H9 (cell line): ENCODE data around the gene CLK2. TPM values are rescaled to one million over a fixed set of nuclear protein-coding genes. Genes with fewer than 3 reads are reported as not detected.

Experiments
- DNase-seq: peaks from one replicate; pipeline ENCODE4 v3.0.0-alpha.2; 2017
- H2AFZ ChIP-seq: one replicate; pipeline ENCODE4 v1.6.1; 2013; ENCODE audit warnings: mild to moderate bottlenecking, low read length, control low read depth, moderate library complexity
- H2AK5ac ChIP-seq: 2 replicates; pipeline ENCODE4 v1.6.1; 2013; ENCODE audit warnings: low read length, control low read depth, mixed read lengths; ENCODE audit not compliant: insufficient read length
- H2BK120ac ChIP-seq: one replicate; pipeline ENCODE4 v1.6.1; 2013; ENCODE audit warnings: low read depth, mild to moderate bottlenecking, low read length, control low read depth, inconsistent platforms; ENCODE audit not compliant: poor library complexity, severe bottlenecking
- H2BK12ac ChIP-seq: 2 replicates; pipeline ENCODE4 v1.6.1; 2013; ENCODE audit warnings: low read length, control low read depth, mixed read lengths, low read depth; ENCODE audit not compliant: insufficient read length
- H2BK15ac ChIP-seq: 2 replicates; pipeline ENCODE4 v1.6.1; 2013; ENCODE audit warnings: low read depth, low read length, control low read depth
- H2BK20ac ChIP-seq: one replicate; pipeline ENCODE4 v1.6.1; 2013; ENCODE audit warnings: low read depth, mild to moderate bottlenecking, low read length, control low read depth, inconsistent platforms; ENCODE audit not compliant: poor library complexity, severe bottlenecking
- H2BK5ac ChIP-seq: 2 replicates; pipeline ENCODE4 v1.6.1; 2013; ENCODE audit warnings: low read length, control low read depth, mixed read lengths; ENCODE audit not compliant: insufficient read length
- H3K14ac ChIP-seq: 2 replicates; pipeline ENCODE4 v1.6.1; 2013; ENCODE audit warnings: low read length, control low read depth; ENCODE audit not compliant: insufficient read depth
- H3K18ac ChIP-seq: 2 replicates; pipeline ENCODE4 v1.6.1; 2013; ENCODE audit warnings: low read depth, mild to moderate bottlenecking, mixed read lengths, low read length, control low read depth; ENCODE audit not compliant: insufficient read length
- H3K23ac ChIP-seq: 2 replicates; pipeline ENCODE4 v1.6.1; 2013; ENCODE audit warnings: low read length, control low read depth, mixed read lengths, low read depth; ENCODE audit not compliant: insufficient read length
- H3K23me2 ChIP-seq: 2 replicates; pipeline ENCODE4 v1.6.1; 2013; ENCODE audit warnings: low read depth, mild to moderate bottlenecking, mixed read lengths, low read length, control low read depth; ENCODE audit not compliant: insufficient read length, poor library complexity, severe bottlenecking
- H3K27ac ChIP-seq: 2 replicates; pipeline ENCODE4 v1.5.1; 2013; ENCODE audit warnings: low read length, control low read depth, mixed read lengths, low read depth; ENCODE audit not compliant: insufficient read length
- H3K27me3 ChIP-seq: 2 replicates; pipeline ENCODE4 v1.6.1; 2013; ENCODE audit warnings: low read length, control low read depth, inconsistent platforms; ENCODE audit not compliant: insufficient read depth
- H3K4ac ChIP-seq: 2 replicates; pipeline ENCODE4 v1.6.1; 2013; ENCODE audit warnings: low read depth, mild to moderate bottlenecking, control low read depth, inconsistent platforms, low read length, moderate library complexity
- H3K4me1 ChIP-seq: 2 replicates; pipeline ENCODE4 v1.6.1; 2013; ENCODE audit warnings: low read length, control low read depth, inconsistent platforms; ENCODE audit not compliant: insufficient read depth
- H3K4me2 ChIP-seq: 2 replicates; pipeline ENCODE4 v1.6.1; 2013; ENCODE audit warnings: low read length, control low read depth, mixed read lengths; ENCODE audit not compliant: insufficient read length, insufficient read depth
- H3K56ac ChIP-seq: 2 replicates; pipeline ENCODE4 v1.6.1; 2013; ENCODE audit warnings: low read depth, mild to moderate bottlenecking, mixed read lengths, low read length, control low read depth; ENCODE audit not compliant: insufficient read length
- H3K79me1 ChIP-seq: 2 replicates; pipeline ENCODE4 v1.6.1; 2013; ENCODE audit warnings: low read depth, mild to moderate bottlenecking, moderate library complexity, low read length, control low read depth, inconsistent platforms; ENCODE audit not compliant: insufficient read depth, poor library complexity, severe bottlenecking
- H3K79me2 ChIP-seq: 2 replicates; pipeline ENCODE4 v1.6.1; 2013; ENCODE audit warnings: low read length, control low read depth, inconsistent platforms; ENCODE audit not compliant: insufficient read depth
- H3K9ac ChIP-seq: 2 replicates; pipeline ENCODE4 v1.6.1; 2013; ENCODE audit warnings: low read length, control low read depth, mixed read lengths; ENCODE audit not compliant: insufficient read length; ENCODE audit errors: extremely low read depth
- H3K9me3 ChIP-seq: one replicate; pipeline ENCODE4 v1.6.1; 2013; ENCODE audit warnings: low read depth, low read length, inconsistent platforms; ENCODE audit not compliant: control insufficient read depth
- H3T11ph ChIP-seq: one replicate; pipeline ENCODE4 v1.6.1; 2013; ENCODE audit warnings: mild to moderate bottlenecking, low read length, control low read depth, inconsistent platforms
- H4K20me1 ChIP-seq: one replicate; pipeline ENCODE4 v1.6.1; 2013; ENCODE audit not compliant: control insufficient read depth, insufficient read length, insufficient read depth
- H4K5ac ChIP-seq: 2 replicates; pipeline ENCODE4 v1.6.1; 2013; ENCODE audit warnings: low read depth, mild to moderate bottlenecking, mixed read lengths, low read length, control low read depth; ENCODE audit not compliant: insufficient read length
- H4K8ac ChIP-seq: replicated peaks from 2 replicates; pipeline ENCODE4 v1.6.1; 2013; ENCODE audit warnings: low read length, control low read depth, mixed read lengths, low read depth; ENCODE audit not compliant: insufficient read length
- H4K91ac ChIP-seq: 2 replicates; pipeline ENCODE4 v1.6.1; 2013; ENCODE audit warnings: low read depth, mild to moderate bottlenecking, moderate library complexity, mixed read lengths, low read length, control low read depth; ENCODE audit not compliant: insufficient read length
- H3K27ac Mint-ChIP-seq, 3 experiments: 2 replicates in 2 of 3; 3 replicates in 1 of 3; pipeline ENCODE4 v1.8.0; 2020 to 2021; ENCODE audit warnings: mixed read lengths in 3 of 3, mild to moderate bottlenecking in 1 of 3, moderate library complexity in 1 of 3
- H3K27me3 Mint-ChIP-seq: 2 replicates; pipeline ENCODE4 v1.8.0; 2021; ENCODE audit warnings: low read depth, mild to moderate bottlenecking, moderate library complexity, mixed read lengths
- H3K36me3 Mint-ChIP-seq, 3 experiments: 2 replicates in 2 of 3; 3 replicates in 1 of 3; pipeline ENCODE4 v1.8.0; 2020 to 2021; ENCODE audit warnings: low read depth in 3 of 3, mixed read lengths in 3 of 3; ENCODE audit not compliant: insufficient read depth in 1 of 3
- H3K4me1 Mint-ChIP-seq, 2 experiments: 2 replicates each; pipeline ENCODE4 v1.8.0; 2020; ENCODE audit warnings: mixed read lengths in 2 of 2
- H3K4me3 Mint-ChIP-seq, 2 experiments: 2 replicates in 1 of 2; 3 replicates in 1 of 2; pipeline ENCODE4 v1.8.0; 2020 to 2021; ENCODE audit warnings: mild to moderate bottlenecking in 2 of 2, mixed read lengths in 2 of 2, moderate library complexity in 1 of 2
- H3K9me3 Mint-ChIP-seq, 2 experiments: 2 replicates in 1 of 2; 3 replicates in 1 of 2; pipeline ENCODE4 v1.8.0; 2020; ENCODE audit warnings: mild to moderate bottlenecking in 2 of 2, mixed read lengths in 2 of 2, moderate library complexity in 1 of 2
- CTCF ChIP-seq: fragments of 200-600 bp; sonication (generic); conservative IDR thresholded peaks from 3 replicates; pipeline ENCODE4 v1.8.0; 2021; ENCODE audit warnings: antibody characterized with exemption, mild to moderate bottlenecking
- WGBS: extraction: QIAGEN DNeasy Blood & Tissue Kit; methylation state at CpG from one replicate; pipeline ENCODE4 v1.1.7; 2013; ENCODE audit warnings: missing lambda C conversion rate, low lambda C conversion rate, mixed read lengths; ENCODE audit not compliant: insufficient read length; ENCODE audit errors: extremely low coverage; 5-methylcytosine and 5-hydroxymethylcytosine counted together
- total RNA-seq: library from RNA; stranded (reverse); gene quantifications from 2 replicates; pipeline ENCODE4 v1.2.1, GENCODE V29; 2021

The CLK2 gene
- total RNA-seq, 1 experiment from 2014 or later = 77.5 TPM

- Histone ChIP-seq H3K79me2 (no peaks in the 10 kb centered on the region), H3K14ac (no peak overlapping the region), H3K9ac (no peak overlapping the region), H3K27me3 (no peaks in the 10 kb centered on the region), H3K9me3 (no peaks in the 10 kb centered on the region), H2AFZ (no peak overlapping the region), H2BK15ac (no peak overlapping the region), H2BK120ac (no peak overlapping the region), H3K23me2 (peaks cover under 1% of the 10 kb centered on the region), H4K8ac (no peak overlapping the region), H3T11ph (no peak overlapping the region), H2BK20ac (no peak overlapping the region), H3K79me1 (no peaks in the 10 kb centered on the region), H3K4me2 (no peak overlapping the region), H4K5ac (no peak overlapping the region), H3K27ac (no peak overlapping the region), H4K91ac (no peak overlapping the region), H3K23ac (no peak overlapping the region), H4K20me1 (no peaks in the 10 kb centered on the region), H2AK5ac (no peak overlapping the region), H3K4me1 (no peaks in the 10 kb centered on the region; the same call in 1 of the 2 replicates), H2BK12ac (no peak overlapping the region), H2BK5ac (no peak overlapping the region), H3K18ac (no peak overlapping the region), H3K4ac (no peak overlapping the region), H3K56ac (no peak overlapping the region)
- WGBS = no CpG with 5 or more reads among the region's 9 CpGs
- Mint-ChIP-seq H3K4me3 (no peak overlapping the region), H3K27me3 (peaks cover 2% of the 10 kb centered on the region), H3K36me3 (no peaks in the 10 kb centered on the region), H3K9me3 (no peaks in the 10 kb centered on the region; a peak in 1 of 5 replicates), H3K4me1 (peaks cover 13 to 24% of the 10 kb centered on the region in 2 experiments), H3K27ac (no peak overlapping the region)
- no peak for DNase-seq
- TF ChIP-seq CTCF = no peak
Observed at GRCh38 chr1:155300553-155301329, 27.4 kb upstream of the CLK2 start.
